K562 (cell line): ENCODE results near the gene CTSF. TPM values are rescaled to one million over a fixed set of nuclear protein-coding genes. Genes with fewer than 3 reads are reported as not detected.

Experiments used
- ATAC-seq: fragments of 200-7000 bp; cut with Tn5 transposase; 3 replicates; pipeline ENCODE4 v1.9.1; 2020; ENCODE audit warnings: moderate library complexity
- BruUV-seq: library from RNA; stranded (reverse); fragments of 400-500 nt; replicated peaks from 2 replicates; lab custom pipeline; 2021; lab: Mats Ljungman, UMichigan
- CTCF ChIA-PET: fragments of 300-600 bp; formaldehyde crosslinking; extraction: SDS; loops from one replicate; lab custom pipeline; 2021; ENCODE audit warnings: low intra/inter-chr PET ratio; lab: Yijun Ruan, JAX
- POLR2A ChIA-PET: fragments of 300-600, 350-650 bp; sonication (Branson Sonifier 250); formaldehyde crosslinking; extraction: SDS; loops from one replicate; lab custom pipeline; 2021; ENCODE audit warnings: antibody characterized with exemption, inconsistent platforms; lab: Yijun Ruan, JAX
- DNase-seq, 4 experiments: peaks; one replicate each; pipeline versions ENCODE4 v3.0.0 to v3.0.0-alpha.2; 2011 to 2018; ENCODE audit warnings: low spot score in 3 of 4, mixed read lengths in 3 of 4; ENCODE audit errors: extremely low read depth in 1 of 4
- FAIRE-seq: peaks from 2 replicates; lab custom pipeline; 2011; peaks lifted over from hg19 to GRCh38; lab: Jason Lieb, UNC
- H2AFZ ChIP-seq: 2 replicates; pipeline ENCODE4 v1.6.0; 2011; ENCODE audit warnings: low read depth, low read length, control low read depth, inconsistent platforms
- H3K27ac ChIP-seq: fragments of 200-600 bp; 3 replicates; pipeline ENCODE4 v1.8.0; 2011; ENCODE audit warnings: low read depth, mild to moderate bottlenecking, control low read depth, inconsistent platforms, low read length, moderate library complexity, mixed read lengths; ENCODE audit errors: extremely low read depth
- H3K27me3 ChIP-seq, 2 experiments: fragments of 300-600 bp in 1 of 2; 2 replicates in 1 of 2; 3 replicates in 1 of 2; pipeline versions ENCODE4 v1.6.0 to v1.8.0; 2011; ENCODE audit warnings: inconsistent platforms in 2 of 2, low read length in 2 of 2, mild to moderate bottlenecking in 1 of 2, mixed read lengths in 1 of 2, moderate library complexity in 1 of 2; ENCODE audit not compliant: control insufficient read depth in 2 of 2, insufficient read depth in 2 of 2
- H3K36me3 ChIP-seq: fragments of 300-600 bp; 3 replicates; pipeline ENCODE4 v1.8.0; 2011; ENCODE audit warnings: mild to moderate bottlenecking, low read length, inconsistent platforms; ENCODE audit not compliant: control insufficient read depth, insufficient read depth
- H3K4me1 ChIP-seq, 2 experiments: fragments of 200-600 bp in 1 of 2; replicated peaks in 1 of 2; 2 replicates in 1 of 2; 3 replicates in 1 of 2; pipeline versions ENCODE4 v1.5.1 to v1.8.0; 2011; ENCODE audit warnings: inconsistent platforms in 2 of 2, low read length in 2 of 2, mild to moderate bottlenecking in 1 of 2, mixed read lengths in 1 of 2, moderate library complexity in 1 of 2; ENCODE audit not compliant: control insufficient read depth in 2 of 2, insufficient read depth in 2 of 2
- H3K4me2 ChIP-seq: 2 replicates; pipeline ENCODE4 v1.6.1; 2011; ENCODE audit warnings: low read length, control low read depth, inconsistent platforms, mixed read lengths; ENCODE audit not compliant: insufficient read depth
- H3K4me3 ChIP-seq: fragments of 200-600 bp; sonication (generic), shearing (Covaris generic); 2 replicates; pipeline ENCODE4 v1.5.1; 2016; ENCODE audit warnings: control low read depth, inconsistent platforms
- H3K79me2 ChIP-seq: fragments of 200-600 bp; 3 replicates; pipeline ENCODE4 v1.8.0; 2011; ENCODE audit warnings: low read length, inconsistent platforms; ENCODE audit not compliant: control insufficient read depth, insufficient read depth
- H3K9ac ChIP-seq, 2 experiments: 2 replicates each; pipeline versions ENCODE4 v1.6.0 to v1.6.1; 2011; ENCODE audit warnings: low read depth in 2 of 2, low read length in 2 of 2, control low read depth in 1 of 2, inconsistent platforms in 1 of 2, mild to moderate bottlenecking in 1 of 2, mixed read lengths in 1 of 2; ENCODE audit not compliant: insufficient read depth in 1 of 2
- H3K9me1 ChIP-seq: one replicate; pipeline ENCODE4 v1.6.0; 2011; ENCODE audit warnings: inconsistent platforms, mild to moderate bottlenecking, low read length, moderate library complexity; ENCODE audit not compliant: control insufficient read depth, insufficient read depth
- H3K9me3 ChIP-seq: replicated peaks from 2 replicates; pipeline ENCODE4 v1.5.1; 2011; ENCODE audit warnings: low read depth, low read length, inconsistent platforms; ENCODE audit not compliant: control insufficient read depth, insufficient read depth
- H4K20me1 ChIP-seq: replicated peaks from 2 replicates; pipeline ENCODE4 v1.6.1; 2011; ENCODE audit warnings: low read length, inconsistent platforms, mixed read lengths; ENCODE audit not compliant: control insufficient read depth, insufficient read depth
- BDP1 ChIP-seq: IDR thresholded peaks from 3 replicates; pipeline ENCODE4 v1.6.1; 2011; ENCODE audit not compliant: insufficient read length, insufficient read depth
- CBX1 ChIP-seq: sonication (generic); IDR thresholded peaks from 2 replicates; pipeline ENCODE4 v1.6.1; 2016; ENCODE audit warnings: antibody characterized with exemption, low read depth, mild to moderate bottlenecking
- CC2D1A ChIP-seq: fragments of 450-650 bp; IDR thresholded peaks from 2 replicates; pipeline ENCODE4 v1.6.1; 2017; ENCODE audit warnings: mild to moderate bottlenecking
- CEBPB ChIP-seq: fragments of 450-650 bp; IDR thresholded peaks from 2 replicates; pipeline ENCODE4 v1.6.1; 2016; ENCODE audit warnings: missing genetic modification characterization, missing compliant biosample characterization
- JUNB ChIP-seq: fragments of 450-650 bp; formaldehyde crosslinking; conservative IDR thresholded peaks from 2 replicates; pipeline ENCODE4 v1.4.0; 2020; ENCODE audit warnings: mild to moderate bottlenecking
- KDM4B ChIP-seq, 2 experiments: fragments of 450-650 bp in 1 of 2; sonication (generic) in 1 of 2; IDR thresholded peaks; 2 replicates each; pipeline ENCODE4 v1.6.1; 2016 to 2017; ENCODE audit warnings: borderline replicate concordance in 2 of 2, antibody characterized with exemption in 1 of 2, low read depth in 1 of 2, mild to moderate bottlenecking in 1 of 2
- NCOA4 ChIP-seq: fragments of 450-650 bp; IDR thresholded peaks from 2 replicates; pipeline ENCODE4 v1.6.1; 2018; ENCODE audit warnings: mild to moderate bottlenecking; ENCODE audit not compliant: partially characterized antibody
- POLR3A ChIP-seq: IDR thresholded peaks from 2 replicates; pipeline ENCODE4 v1.6.1; 2011; ENCODE audit warnings: borderline replicate concordance, mild to moderate bottlenecking, moderate library complexity; ENCODE audit not compliant: insufficient read length, insufficient read depth; ENCODE audit errors: extremely low read depth
- RNF2 ChIP-seq: sonication (generic); IDR thresholded peaks from 2 replicates; pipeline ENCODE4 v1.6.1; 2016
- SAFB2 ChIP-seq: fragments of 200-400 bp; formaldehyde crosslinking; IDR thresholded peaks from 2 replicates; pipeline ENCODE4 v1.6.1; 2018; ENCODE audit warnings: borderline replicate concordance, low read length, low read depth, moderate library complexity; ENCODE audit not compliant: severe bottlenecking
- SOX6 ChIP-seq: fragments of 450-650 bp; IDR thresholded peaks from 2 replicates; pipeline ENCODE4 v1.6.1; 2014; ENCODE audit warnings: mild to moderate bottlenecking
- SRSF3 ChIP-seq: fragments of 200-400 bp; formaldehyde crosslinking; IDR thresholded peaks from 2 replicates; pipeline ENCODE4 v1.6.1; 2016; ENCODE audit warnings: mild to moderate bottlenecking, low read length, moderate library complexity; ENCODE audit not compliant: insufficient read depth
- STAT5A ChIP-seq: IDR thresholded peaks from 2 replicates; pipeline ENCODE4 v1.6.1; 2012; ENCODE audit warnings: low read length, inconsistent platforms, borderline replicate concordance
- TBL1XR1 ChIP-seq, 2 experiments: IDR thresholded peaks; 2 replicates each; pipeline ENCODE4 v1.6.1; 2012; ENCODE audit warnings: improper control_type of control experiment in 2 of 2, low read length in 2 of 2, mild to moderate bottlenecking in 1 of 2
- ZNF165 ChIP-seq: fragments of 250-450 bp; sonication (Bioruptor Pico); IDR thresholded peaks from 2 replicates; pipeline ENCODE4 v1.4.0; 2020; ENCODE audit warnings: borderline replicate concordance
- WGBS: fragments of 100-300 bp; shearing (Covaris generic); methylation state at CpG from one replicate; pipeline ENCODE4 v1.1.6; 2016; ENCODE audit warnings: low coverage, mixed read lengths; ENCODE audit not compliant: insufficient coverage; ENCODE audit errors: missing lambda C conversion rate; 5-methylcytosine and 5-hydroxymethylcytosine counted together
- in situ Hi-C: fragments of 300-500 bp; cut with MboI; formaldehyde crosslinking; loops from 4 replicates; pipeline ENCODE4 v1.15.0; 2018; ENCODE audit warnings: inconsistent platforms, mixed read lengths
- intact Hi-C: fragments of 100-400 bp; cut with micrococcal nuclease; formaldehyde crosslinking; loops from 2 replicates; pipeline ENCODE4 v1.14.2; 2022
- polyA plus RNA-seq, 8 experiments: library from polyadenylated mRNA; depleted of rRNA in 4 of 8; stranded (reverse) in 5 of 8; unstranded in 3 of 8; fragments of >200 nt; fragmentation: Nextera tagmentation in 2 of 8; fragmentation: Illumina TruSeq in 1 of 8; extraction: Ambion mirVana in 2 of 8; extraction: Trizol in 1 of 8; gene quantifications; 2 replicates each; pipeline versions ENCODE4 v1.2.1 to v1.2.3, GENCODE V29; 2011 to 2014; ENCODE audit warnings: inconsistent platforms in 1 of 8, missing spikeins in 1 of 8
- total RNA-seq, 7 experiments: library from RNA; depleted of rRNA in 6 of 7; stranded (reverse); fragments of >200 nt in 6 of 7; fragmentation: Illumina TruSeq in 2 of 7; extraction: Trizol in 2 of 7; gene quantifications; 2 replicates each; pipeline versions ENCODE4 v1.2.1 to v1.2.3, GENCODE V29; 2011 to 2021; ENCODE audit warnings: low replicate concordance in 1 of 7
- TF ChIP-seq, protein P1 (sequence below): sonication (generic); formaldehyde crosslinking; IDR thresholded peaks from 2 replicates; pipeline ENCODE4 v1.8.0; 2022; ENCODE audit warnings: missing genetic modification reagents, mild to moderate bottlenecking, borderline replicate concordance

The CTSF gene
- total and polyA plus RNA-seq, 9 of the 15 experiments (the other 6 are each of a cell fraction or from before 2014, with no cell fraction given), result 0.41 to 10.5 (median 3.8) TPM

DNA sequence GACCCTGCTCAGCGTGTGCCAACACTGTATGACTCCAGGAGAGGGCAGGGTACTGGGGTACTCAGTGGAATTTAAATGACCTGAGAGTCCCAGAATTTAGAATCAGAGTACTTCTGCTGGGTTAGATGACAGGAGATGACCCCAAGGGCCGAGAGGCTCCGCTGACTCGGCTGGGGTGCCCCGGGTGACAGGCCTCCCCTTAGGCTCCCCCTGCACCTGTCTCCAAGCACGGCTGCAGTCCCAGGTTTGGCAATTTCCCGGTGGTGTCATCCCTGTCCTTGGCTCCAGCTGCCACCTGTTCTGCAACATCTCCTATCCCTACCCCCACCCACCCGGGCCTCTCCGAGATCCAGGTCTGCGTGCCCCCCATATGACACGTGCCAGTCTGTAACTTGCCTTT is 20.4 kb downstream of the CTSF start:
- CTCF ChIA-PET, result no interaction called here
- BruUV-seq, result no TSS peak
- H3K9ac ChIP-seq, result no peak overlapping the region
- H3K27ac ChIP-seq, result no peak overlapping the region
- H4K20me1 ChIP-seq, result no peaks in the 10 kb centered on the region
- ATAC-seq, result no peak
- H2AFZ ChIP-seq, result no peak overlapping the region
- H3K4me3 ChIP-seq, result no peak overlapping the region
- H3K79me2 ChIP-seq, result peaks cover 6% of the 10 kb centered on the region; the same call in 1 of the 3 replicates
- H3K4me2 ChIP-seq, result no peak overlapping the region
- H3K4me1 ChIP-seq, result peaks cover 0 to 38% of the 10 kb centered on the region in 2 experiments; a peak in 4 of 5 replicates
- H3K9me1 ChIP-seq, result no peaks in the 10 kb centered on the region
- no peaks in the 10 kb centered on the region for H3K9me3 ChIP-seq
- intact Hi-C loops, result no loop called here
- no peak for TF ChIP-seq SOX6
- no peak for TF ChIP-seq POLR3A
- TF ChIP-seq NCOA4, result no peak
- TF ChIP-seq CC2D1A, result no peak
- no peak for TF ChIP-seq CBX1
- TF ChIP-seq CEBPB (tag), result no peak
- TF ChIP-seq TBL1XR1 (IDR thresholded peaks at IDR 0.05; ENCODE audit: low read length in 2 of 2), result no peak
- TF ChIP-seq BDP1, result no peak
- TF ChIP-seq ZNF165 (CRISPR knock-in tag), result no peak
- TF ChIP-seq KDM4B (IDR thresholded peaks at IDR 0.05; ENCODE audit: borderline replicate concordance in 2 of 2, low read depth in 1 of 2), result no peak
- TF ChIP-seq, protein P1, sequence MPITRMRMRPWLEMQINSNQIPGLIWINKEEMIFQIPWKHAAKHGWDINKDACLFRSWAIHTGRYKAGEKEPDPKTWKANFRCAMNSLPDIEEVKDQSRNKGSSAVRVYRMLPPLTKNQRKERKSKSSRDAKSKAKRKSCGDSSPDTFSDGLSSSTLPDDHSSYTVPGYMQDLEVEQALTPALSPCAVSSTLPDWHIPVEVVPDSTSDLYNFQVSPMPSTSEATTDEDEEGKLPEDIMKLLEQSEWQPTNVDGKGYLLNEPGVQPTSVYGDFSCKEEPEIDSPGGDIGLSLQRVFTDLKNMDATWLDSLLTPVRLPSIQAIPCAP (CRISPR knock-in tag), result no peak
- no peak for TF ChIP-seq RNF2
- TF ChIP-seq JUNB (CRISPR knock-in tag), result no peak
- no peak for TF ChIP-seq STAT5A
- TF ChIP-seq SRSF3, result no peak
- no peak for TF ChIP-seq SAFB2
- TF ChIP-seq, all 486 proteins: peak for 0
- in situ Hi-C loops, result no loop called here
- 12% methylated on average over 9 of the region's 11 CpGs for WGBS
- peaks cover 0 to 4% of the 10 kb centered on the region in 2 experiments; a peak in 1 of 5 replicates for H3K27me3 ChIP-seq
- DNase-seq, result no peak
- POLR2A ChIA-PET, result interaction anchor here (0.8 to 1.8 kb wide), 3 partner anchors 11 to 90 kb away, joined by 3 to 7 read pairs (median 4); no protein-coding TSS in a partner anchor
- FAIRE-seq, result no peak
- peaks cover 1% of the 10 kb centered on the region; the same call in 1 of the 3 replicates for H3K36me3 ChIP-seq
